ENCODE results near the gene TTC28.

TTC28 gene

DNA sequence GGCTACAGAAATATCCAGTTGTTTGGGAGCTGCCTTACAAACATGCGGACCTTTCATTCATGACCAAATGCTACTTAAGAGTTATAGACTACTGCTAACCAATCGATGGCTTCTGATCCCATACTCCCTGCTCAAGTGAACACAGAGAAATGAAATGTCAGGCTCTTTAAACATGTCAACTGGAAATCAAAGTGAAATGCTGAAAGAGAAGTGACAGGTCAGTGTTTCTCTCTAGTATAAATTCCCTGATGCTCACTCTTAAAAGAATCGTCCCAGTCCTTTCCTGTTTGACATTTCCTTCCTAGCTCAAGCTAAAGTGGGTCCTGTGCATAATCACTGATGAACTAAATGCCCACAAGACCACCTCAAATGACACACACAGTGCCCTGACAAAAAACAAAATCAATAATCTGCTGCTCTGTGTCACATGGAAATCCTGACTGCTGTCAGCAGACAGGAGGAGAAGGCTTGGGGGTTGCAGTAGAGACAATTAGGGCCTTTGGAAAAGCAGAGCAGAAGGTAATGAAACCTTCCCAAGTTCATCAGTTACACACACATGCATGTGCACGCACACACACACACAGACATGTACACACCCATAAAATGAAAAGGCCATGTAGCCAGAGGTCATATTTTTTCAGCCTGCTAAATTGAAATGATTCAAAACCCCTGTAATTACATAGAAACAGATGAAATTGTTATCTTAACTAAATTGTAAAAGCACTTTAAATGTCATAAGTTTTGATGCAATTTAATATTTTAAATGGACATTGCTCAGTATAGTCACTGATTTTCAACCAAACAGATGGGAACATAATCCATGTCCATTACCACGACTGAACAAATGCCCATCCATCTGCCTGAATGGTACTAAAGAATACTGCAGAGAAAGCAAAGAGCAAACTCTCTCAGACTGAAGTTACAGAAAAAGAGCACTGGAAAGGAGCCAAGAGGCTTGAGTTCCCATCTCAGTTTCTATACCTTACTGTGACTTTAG, 330.7 kb downstream of the TTC28 start:
- no peak for DNase-seq (ENCODE audit: low read depth)
- no peak overlapping the region for H3K4me3 ChIP-seq (ENCODE audit: low read depth, low read length)
- no peak for TF ChIP-seq CTCF (IDR thresholded peaks at IDR 0.05; ENCODE audit: low read depth, low read length)

- H3K4me3 ChIP-seq (ENCODE audit: low read depth, low read length): no peak overlapping the region
- TF ChIP-seq CTCF (IDR thresholded peaks at IDR 0.05; ENCODE audit: low read depth, low read length) (no peak), MAX (IDR thresholded peaks at IDR 0.05; ENCODE audit: low read depth, low read length) (no peak), POLR2A (IDR thresholded peaks at IDR 0.05; ENCODE audit: extremely low read depth, insufficient read length) (no peak), MYC (IDR thresholded peaks at IDR 0.05; ENCODE audit: low read depth, low read length) (no peak)
These were observed 333.3 kb downstream of the TTC28 start for GRCh38 chr22:28346308-28346707.

DNA sequence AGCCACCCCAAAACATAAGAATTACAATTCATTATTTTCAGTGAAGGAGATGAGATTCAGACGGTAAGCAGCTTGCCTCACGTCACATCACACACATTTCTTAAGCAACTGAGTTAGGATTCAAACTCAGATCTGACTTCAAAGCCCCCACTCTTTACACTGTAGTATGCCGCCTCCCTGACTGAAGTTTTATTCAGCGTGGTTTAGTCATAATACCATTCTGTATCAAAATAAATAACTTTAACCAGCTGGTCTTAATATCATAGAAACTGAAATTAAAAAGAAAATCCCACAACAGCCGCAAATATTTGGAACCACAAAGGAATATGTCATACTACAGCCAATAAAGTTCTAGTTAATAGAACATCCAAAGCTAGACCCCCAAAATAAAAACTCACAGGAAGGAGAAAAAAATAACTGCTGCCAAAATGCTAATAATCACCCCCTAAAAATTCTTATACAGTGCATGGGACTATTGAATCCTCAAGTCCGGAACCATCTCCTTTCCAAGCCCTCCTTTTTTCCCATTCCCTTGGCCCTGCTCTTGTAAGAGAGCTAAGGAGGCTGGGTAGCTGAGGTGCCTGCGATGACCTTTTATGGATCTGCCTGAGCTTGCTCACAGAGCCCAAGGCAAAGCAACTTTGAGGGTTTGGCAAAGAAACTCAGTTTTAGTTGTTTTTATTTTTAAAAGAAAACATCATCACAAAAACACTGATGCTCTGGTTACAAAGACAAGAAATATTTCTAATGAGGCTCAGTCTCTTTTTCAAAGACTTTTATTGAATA, 334.5 kb downstream of the TTC28 start:
- DNase-seq (ENCODE audit: low read depth): no peak

More at GRCh38 chr22:28346308-28346707, 333.3 kb downstream of the TTC28 start:
- DNase-seq (ENCODE audit: low read depth): no peak

DNA sequence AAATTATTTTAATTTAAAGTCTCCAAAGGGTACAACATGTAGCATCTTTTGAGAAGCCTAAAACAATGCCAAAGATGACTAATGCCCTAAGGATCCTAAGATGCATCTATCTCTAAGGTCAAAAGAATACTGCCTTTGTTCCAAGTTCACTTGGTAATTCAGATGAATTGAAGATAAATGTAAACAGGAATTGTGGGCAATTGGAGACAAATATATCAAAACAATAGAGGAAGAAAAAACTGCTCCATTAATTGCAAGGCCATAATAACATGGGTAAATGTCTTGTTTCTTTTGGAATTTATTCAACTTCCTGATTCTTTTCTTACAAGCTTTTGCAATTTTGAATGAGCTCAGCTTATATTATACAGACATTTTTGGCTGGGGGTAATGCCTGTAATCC, 338.6 kb downstream of the TTC28 start:
- DNase-seq (ENCODE audit: low read depth): no peak
- H3K4me3 ChIP-seq (ENCODE audit: low read depth, low read length): no peak overlapping the region
- TF ChIP-seq MYC (IDR thresholded peaks at IDR 0.05; ENCODE audit: low read depth, low read length): no peak
- no peak for TF ChIP-seq MAX (IDR thresholded peaks at IDR 0.05; ENCODE audit: low read depth, low read length)
- TF ChIP-seq CTCF (IDR thresholded peaks at IDR 0.05; ENCODE audit: low read depth, low read length): no peak

More for the DNA sequence above, 334.5 kb downstream of the TTC28 start:
- H3K4me3 ChIP-seq (ENCODE audit: low read depth, low read length): no peak overlapping the region
- no peak for TF ChIP-seq POLR2A (IDR thresholded peaks at IDR 0.05; ENCODE audit: extremely low read depth, insufficient read length)
- TF ChIP-seq MYC (IDR thresholded peaks at IDR 0.05; ENCODE audit: low read depth, low read length): no peak
- TF ChIP-seq MAX (IDR thresholded peaks at IDR 0.05; ENCODE audit: low read depth, low read length): no peak
- TF ChIP-seq CTCF (IDR thresholded peaks at IDR 0.05; ENCODE audit: low read depth, low read length): no peak

- H3K4me3 ChIP-seq (ENCODE audit: low read depth, low read length): no peak overlapping the region
- TF ChIP-seq POLR2A (IDR thresholded peaks at IDR 0.05; ENCODE audit: extremely low read depth, insufficient read length): no peak
- TF ChIP-seq CTCF (IDR thresholded peaks at IDR 0.05; ENCODE audit: low read depth, low read length): no peak
- no peak for TF ChIP-seq MYC (IDR thresholded peaks at IDR 0.05; ENCODE audit: low read depth, low read length)
- TF ChIP-seq MAX (IDR thresholded peaks at IDR 0.05; ENCODE audit: low read depth, low read length): no peak
- DNase-seq (ENCODE audit: low read depth): no peak
These were observed 346.6 kb downstream of the TTC28 start for GRCh38 chr22:28333088-28333487.

Data from NB4 (cell line).